Coronary artery (tissue), 2 donors: ENCODE results near the gene SNORC.

ENCODE experiments used
- DNase-seq: peaks from one replicate; pipeline ENCODE4 v3.0.0-alpha.2; 2017; ENCODE audit warnings: low spot score
- H3K27ac ChIP-seq, 2 donors: fragments of 200-600 bp; sonication (generic); one replicate each; pipeline ENCODE4 v1.5.1; 2016 to 2019
- H3K4me3 ChIP-seq: fragments of 200-600 bp; sonication (generic); 2 replicates; pipeline ENCODE4 v1.5.1; 2016; ENCODE audit warnings: mild to moderate bottlenecking, moderate library complexity
- TF ChIP-seq, protein P1 (sequence below): fragments of 200-600 bp; sonication (generic); IDR thresholded peaks from one replicate; pipeline ENCODE4 v1.5.1; 2019; ENCODE audit warnings: antibody characterized with exemption

Gene SNORC

DNA sequence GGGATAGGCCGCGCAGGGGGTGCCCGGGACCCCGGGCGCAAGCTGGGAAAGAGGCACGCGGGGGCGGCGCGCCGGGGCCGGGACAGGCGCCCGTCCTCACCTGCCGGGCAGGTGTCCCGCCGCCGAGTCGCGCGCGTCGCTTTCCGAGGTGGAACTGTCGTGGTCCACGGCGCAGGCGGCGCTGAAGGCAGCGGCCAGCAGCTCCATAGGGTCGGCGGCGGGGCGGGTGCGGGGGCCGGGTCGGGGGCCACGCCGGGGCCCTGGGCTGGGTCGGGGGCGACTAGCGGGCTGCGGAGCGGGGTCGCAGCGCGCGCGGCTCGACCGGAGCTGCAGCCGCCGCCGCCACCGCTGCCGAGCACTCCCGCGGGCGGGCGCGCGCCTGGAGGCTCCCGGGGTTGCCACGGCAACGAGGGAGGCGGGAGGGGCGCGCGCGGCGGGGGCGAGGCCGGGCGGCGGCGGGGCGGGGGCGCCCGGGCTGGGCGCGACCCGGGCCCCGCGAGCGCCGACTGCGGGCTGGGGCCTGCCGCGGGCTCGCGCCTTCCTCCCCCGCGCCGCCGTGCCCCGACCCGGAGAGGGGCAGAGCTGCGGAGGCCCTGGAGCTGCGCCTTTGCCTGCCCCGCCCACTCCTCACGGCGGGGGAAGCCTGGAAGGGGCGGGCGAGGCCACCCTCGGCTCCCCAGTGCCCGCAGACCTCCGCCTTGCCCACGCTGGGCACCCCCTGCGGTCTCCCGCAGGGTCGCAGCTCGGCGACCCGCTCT, 57.9 kb downstream of the SNORC start:
- Histone ChIP-seq H3K4me3 (peak overlapping the region; percentile 76), H3K27ac (no peak overlapping the region)
- TF ChIP-seq, protein P1, sequence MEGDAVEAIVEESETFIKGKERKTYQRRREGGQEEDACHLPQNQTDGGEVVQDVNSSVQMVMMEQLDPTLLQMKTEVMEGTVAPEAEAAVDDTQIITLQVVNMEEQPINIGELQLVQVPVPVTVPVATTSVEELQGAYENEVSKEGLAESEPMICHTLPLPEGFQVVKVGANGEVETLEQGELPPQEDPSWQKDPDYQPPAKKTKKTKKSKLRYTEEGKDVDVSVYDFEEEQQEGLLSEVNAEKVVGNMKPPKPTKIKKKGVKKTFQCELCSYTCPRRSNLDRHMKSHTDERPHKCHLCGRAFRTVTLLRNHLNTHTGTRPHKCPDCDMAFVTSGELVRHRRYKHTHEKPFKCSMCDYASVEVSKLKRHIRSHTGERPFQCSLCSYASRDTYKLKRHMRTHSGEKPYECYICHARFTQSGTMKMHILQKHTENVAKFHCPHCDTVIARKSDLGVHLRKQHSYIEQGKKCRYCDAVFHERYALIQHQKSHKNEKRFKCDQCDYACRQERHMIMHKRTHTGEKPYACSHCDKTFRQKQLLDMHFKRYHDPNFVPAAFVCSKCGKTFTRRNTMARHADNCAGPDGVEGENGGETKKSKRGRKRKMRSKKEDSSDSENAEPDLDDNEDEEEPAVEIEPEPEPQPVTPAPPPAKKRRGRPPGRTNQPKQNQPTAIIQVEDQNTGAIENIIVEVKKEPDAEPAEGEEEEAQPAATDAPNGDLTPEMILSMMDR, result no peak
- DNase-seq, result no peak
